HG03139 (cell line): Measurements from ENCODE around the gene SRP14.

Experiments
- ATAC-seq: cut with Tn5 transposase; IDR thresholded peaks from one replicate; pipeline ENCODE4 v1.9.1; 2021; ENCODE audit not compliant: unreplicated experiment

The SRP14 gene

GRCh38 chr15:40069178-40070165 lies 30.5 kb upstream of the SRP14 start:
- peak; percentile 57 for ATAC-seq

- no peak for ATAC-seq
Measured at GRCh38 chr15:40067921-40068624, 29.1 kb upstream of the SRP14 start.

GRCh38 chr15:40066589-40066988 lies 27.6 kb upstream of the SRP14 start:
- ATAC-seq: no peak

- no peak for ATAC-seq
Measured at GRCh38 chr15:40065166-40065565, 26.2 kb upstream of the SRP14 start.

GRCh38 chr15:40064231-40064894 lies 25.4 kb upstream of the SRP14 start:
- peak; percentile 39 for ATAC-seq

- ATAC-seq: no peak
Measured at GRCh38 chr15:40063563-40064011, 24.6 kb upstream of the SRP14 start.

GRCh38 chr15:40062816-40063562 lies 24.0 kb upstream of the SRP14 start:
- no peak for ATAC-seq

GRCh38 chr15:40061212-40061901 lies 22.4 kb upstream of the SRP14 start:
- ATAC-seq: no peak

- ATAC-seq: no peak
Measured at GRCh38 chr15:40060236-40060961, 21.4 kb upstream of the SRP14 start.

- no peak for ATAC-seq
Measured at GRCh38 chr15:40059821-40060220, 20.8 kb upstream of the SRP14 start.

GRCh38 chr15:40058476-40059140 lies 19.6 kb upstream of the SRP14 start:
- no peak for ATAC-seq

- ATAC-seq: no peak
Measured at GRCh38 chr15:40055576-40056293, 16.8 kb upstream of the SRP14 start.

- ATAC-seq: peak; percentile 58
Measured at GRCh38 chr15:40054855-40055575, 16.0 kb upstream of the SRP14 start.

GRCh38 chr15:40054605-40054854 lies 15.5 kb upstream of the SRP14 start:
- ATAC-seq: peak; percentile 33

- ATAC-seq: peak; percentile 15
Measured at GRCh38 chr15:40053831-40054604, 15.0 kb upstream of the SRP14 start.

- ATAC-seq: no peak
Measured at GRCh38 chr15:40053079-40053830, 14.3 kb upstream of the SRP14 start.
